Prostate gland (tissue), 2 donors: ENCODE results near the gene PEX3.

ENCODE experiments used
- CTCF ChIP-seq, 4 experiments: fragments of 200-600 bp in 2 of 4; fragments of 450-650 bp in 2 of 4; sonication (generic) in 2 of 4; IDR thresholded peaks; 1 replicate in 3 of 4; 2 replicates in 1 of 4; pipeline ENCODE4 v1.5.1; 2016 to 2019; ENCODE audit warnings: antibody characterized with exemption in 4 of 4, mild to moderate bottlenecking in 2 of 4, moderate library complexity in 2 of 4
- POLR2A ChIP-seq: fragments of 450-650 bp; IDR thresholded peaks from one replicate; pipeline ENCODE4 v1.6.1; 2016; ENCODE audit warnings: antibody characterized with exemption, mild to moderate bottlenecking
- POLR2AphosphoS5 ChIP-seq: sonication (generic); formaldehyde crosslinking; IDR thresholded peaks from one replicate; pipeline ENCODE4 v1.6.1; 2017; ENCODE audit warnings: antibody characterized with exemption

GRCh38 chr6:143465546-143465945 lies 14.9 kb downstream of the PEX3 start:
- no peak for TF ChIP-seq CTCF (IDR thresholded peaks at IDR 0.05)
- TF ChIP-seq POLR2A, result no peak
- TF ChIP-seq POLR2AphosphoS5, result no peak
